HG02610 (cell line): ENCODE data around the gene CEMIP.

ENCODE experiments used
- ATAC-seq: cut with Tn5 transposase; IDR thresholded peaks from one replicate; pipeline ENCODE4 v1.9.1; 2021; ENCODE audit warnings: mild to moderate bottlenecking, moderate library complexity; ENCODE audit not compliant: unreplicated experiment

The CEMIP gene

GRCh38 chr15:80780416-80781221, 1.4 kb downstream of the CEMIP start:
- no peak for ATAC-seq

- ATAC-seq, result no peak
Measured at GRCh38 chr15:80783260-80783659, 4.1 kb downstream of the CEMIP start.

- ATAC-seq, result no peak
Measured at GRCh38 chr15:80785335-80785734, 6.2 kb downstream of the CEMIP start.

- no peak for ATAC-seq
Measured at GRCh38 chr15:80785811-80786354, 6.7 kb downstream of the CEMIP start.

GRCh38 chr15:80787316-80787715, 8.1 kb downstream of the CEMIP start:
- ATAC-seq, result no peak

- ATAC-seq, result no peak
Measured at GRCh38 chr15:80788536-80788935, 9.4 kb downstream of the CEMIP start.

GRCh38 chr15:80789296-80789695, 10.1 kb downstream of the CEMIP start:
- no peak for ATAC-seq

GRCh38 chr15:80789796-80790195, 10.6 kb downstream of the CEMIP start:
- ATAC-seq, result no peak

- no peak for ATAC-seq
Measured at GRCh38 chr15:80790236-80790635, 11.1 kb downstream of the CEMIP start.

- no peak for ATAC-seq
Measured at GRCh38 chr15:80791004-80791403, 11.8 kb downstream of the CEMIP start.

- ATAC-seq, result no peak
Measured at GRCh38 chr15:80796407-80796806, 17.2 kb downstream of the CEMIP start.

- no peak for ATAC-seq
Measured at GRCh38 chr15:80798911-80799310, 19.7 kb downstream of the CEMIP start.

GRCh38 chr15:80800067-80800466, 20.9 kb downstream of the CEMIP start:
- ATAC-seq, result no peak

GRCh38 chr15:80801891-80802680, 22.9 kb downstream of the CEMIP start:
- no peak for ATAC-seq

- ATAC-seq, result no peak
Measured at GRCh38 chr15:80803580-80804525, 24.7 kb downstream of the CEMIP start.

GRCh38 chr15:80804970-80805495, 25.9 kb downstream of the CEMIP start:
- no peak for ATAC-seq

GRCh38 chr15:80811781-80812315, 32.7 kb downstream of the CEMIP start:
- ATAC-seq, result no peak

- ATAC-seq, result no peak
Measured at GRCh38 chr15:80815106-80815505, 35.9 kb downstream of the CEMIP start.

- no peak for ATAC-seq
Measured at GRCh38 chr15:80816049-80816653, 37.0 kb downstream of the CEMIP start.

GRCh38 chr15:80816936-80817335, 37.8 kb downstream of the CEMIP start:
- ATAC-seq, result no peak
